Activated CD4-positive, alpha-beta T cell treated with anti-CD3 and anti-CD28 coated beads, Interleukin-2, Interleukin-4, amounts not matched to agents 100 ng/mL and 50 ng/mL, durations not matched to agents 16 hours and 8 hours (primary cell): ENCODE measurements around the gene MLLT10.
"Not testable (repeated sequence)": the region's sequence is repeated elsewhere in the genome, so short reads cannot be mapped to it uniquely, and the experiment has no call there.

Source experiments
- DNase-seq: peaks from one replicate; pipeline ENCODE4 v3.0.0-alpha.2; 2020; ENCODE audit warnings: low spot score

MLLT10 gene

GRCh38 chr10:21700474-21700873 is 166.4 kb downstream of the MLLT10 start:
- DNase-seq: no peak

DNA sequence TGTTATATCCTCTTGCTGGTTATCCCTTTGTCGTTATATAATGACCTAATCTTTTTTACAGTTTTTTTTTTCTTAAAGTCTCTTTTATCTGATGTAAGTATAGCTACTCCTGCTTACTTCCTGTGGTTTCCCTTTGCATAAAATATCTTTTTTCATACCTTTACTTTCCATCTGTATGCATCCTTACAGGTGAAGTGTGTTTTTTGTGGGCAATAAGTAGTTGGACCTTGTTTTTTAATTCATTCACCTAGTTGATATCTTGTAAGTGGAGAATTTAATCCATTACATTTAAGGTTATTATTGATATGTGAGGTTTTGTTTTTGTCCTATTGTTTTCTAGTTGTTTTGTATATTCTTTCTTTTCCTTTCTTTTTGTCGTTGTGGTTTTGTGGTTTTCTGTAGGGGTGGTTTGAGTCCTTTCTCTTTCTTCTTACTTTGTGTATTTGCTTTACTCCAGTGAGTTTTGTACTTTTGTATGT is 168.6 kb downstream of the MLLT10 start:
- peak; percentile 39 for DNase-seq

DNA sequence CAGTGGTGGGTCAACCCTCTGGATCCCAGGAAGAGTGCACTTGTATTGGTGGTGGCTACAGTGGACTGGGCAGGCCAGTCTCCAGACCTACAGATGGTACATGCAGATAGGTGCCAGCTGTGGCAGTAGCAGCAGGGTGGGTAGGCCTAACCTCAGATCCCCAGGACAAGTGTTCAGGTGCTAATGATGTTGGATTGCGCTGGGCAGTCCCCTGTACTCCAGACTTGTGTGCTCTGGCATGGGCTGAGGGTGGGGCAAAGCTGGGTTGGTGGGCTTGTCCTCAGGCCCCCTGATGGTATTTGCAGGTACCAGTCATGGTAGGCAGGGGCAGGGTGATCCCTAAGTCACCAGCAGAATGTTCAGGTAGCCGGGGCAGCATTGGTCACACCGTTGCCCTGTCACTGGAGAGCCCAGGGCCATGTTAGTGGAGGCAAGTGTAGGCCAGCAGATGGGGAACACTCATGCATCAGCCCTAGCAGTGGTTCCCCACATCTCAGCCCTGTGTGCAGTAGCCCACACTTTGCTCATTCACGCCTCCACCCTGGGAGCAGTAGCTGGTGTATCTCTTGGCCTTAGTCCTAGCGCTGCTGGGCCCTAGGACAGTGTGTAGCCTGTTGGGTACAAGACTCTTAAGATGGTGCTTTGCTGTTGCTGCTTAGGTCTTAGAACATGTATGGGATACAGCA is 171.3 kb downstream of the MLLT10 start:
- no peak for DNase-seq

GRCh38 chr10:21705828-21706176 is 171.8 kb downstream of the MLLT10 start:
- DNase-seq: no peak

GRCh38 chr10:21707498-21707897 is 173.5 kb downstream of the MLLT10 start:
- no peak for DNase-seq

- no peak for DNase-seq
Measured at GRCh38 chr10:21712975-21713374, 178.9 kb downstream of the MLLT10 start.

GRCh38 chr10:21715531-21716195 is 181.6 kb downstream of the MLLT10 start:
- DNase-seq: no peak

DNA sequence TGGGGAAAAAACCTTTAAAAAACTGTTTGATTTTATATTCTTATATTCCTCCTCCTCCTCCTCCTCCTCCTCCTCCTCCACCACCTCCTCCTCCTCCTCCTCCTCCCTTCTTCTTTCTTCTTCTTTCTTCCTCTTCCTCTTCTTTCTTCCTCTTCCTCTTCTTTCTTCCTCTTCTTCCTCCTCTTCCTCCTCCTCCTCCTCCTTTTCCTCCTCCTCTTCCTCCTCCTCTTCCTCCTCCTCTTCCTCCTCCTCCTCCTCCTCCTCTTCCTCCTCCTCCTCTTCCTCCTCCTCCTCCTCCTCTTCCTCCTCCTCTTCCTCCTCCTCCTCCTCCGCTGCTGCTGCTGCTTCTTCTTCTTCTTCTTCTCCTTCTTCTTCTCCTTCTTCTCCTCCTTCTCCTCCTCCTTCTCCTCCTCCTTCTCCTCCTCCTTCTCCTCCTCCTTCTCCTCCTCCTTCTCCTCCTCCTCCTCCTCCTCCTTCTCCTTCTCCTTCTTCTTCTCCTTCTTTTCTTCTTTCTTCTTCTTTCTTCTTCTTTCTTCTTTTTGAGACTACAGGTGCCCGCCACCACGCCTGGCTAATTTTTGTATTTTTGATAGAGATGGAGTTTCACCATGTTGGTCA is 183.5 kb downstream of the MLLT10 start:
- not testable (repeated sequence) for DNase-seq

- no peak for DNase-seq
Measured at GRCh38 chr10:21719502-21719901, 185.5 kb downstream of the MLLT10 start.

DNA sequence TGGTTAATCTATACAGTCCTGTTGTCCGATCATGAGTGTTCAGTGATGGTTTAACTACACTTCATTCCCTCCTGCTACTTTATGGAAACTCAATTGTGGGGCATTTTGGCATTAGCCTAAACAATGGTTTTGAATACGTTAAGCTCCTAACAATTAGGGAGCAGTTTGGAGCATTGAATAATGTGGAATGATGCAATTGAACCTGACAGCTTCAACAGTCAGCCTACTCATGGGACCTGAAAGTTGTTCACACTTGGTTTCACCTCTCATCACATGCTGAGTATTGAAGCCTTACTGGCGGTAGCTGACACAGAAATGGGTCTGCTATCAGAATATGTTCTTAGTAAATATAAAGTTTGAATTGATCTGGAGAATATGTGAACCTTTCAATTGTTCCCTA is 186.1 kb downstream of the MLLT10 start:
- no peak for DNase-seq

- DNase-seq: no peak
Measured at GRCh38 chr10:21721000-21721665, 187.1 kb downstream of the MLLT10 start.

DNA sequence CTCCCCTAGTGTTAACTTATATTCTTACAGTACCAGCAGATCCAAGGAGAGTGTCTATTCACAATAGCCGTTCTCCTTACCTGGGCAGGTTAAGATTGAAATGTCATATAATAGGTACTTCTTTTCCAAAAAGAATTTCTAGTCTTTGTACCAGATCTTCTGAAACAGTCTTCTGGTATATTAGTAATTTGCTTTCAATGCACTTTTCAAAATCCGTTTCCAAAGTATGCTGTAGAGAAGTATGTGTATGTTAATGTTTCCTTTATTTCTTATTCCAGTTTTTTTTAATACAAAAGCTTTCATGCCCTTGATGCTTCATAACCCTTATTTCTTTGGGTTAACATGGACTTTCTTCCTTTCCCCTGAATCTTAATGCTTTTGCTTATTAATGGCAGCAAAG is 188.2 kb downstream of the MLLT10 start:
- no peak for DNase-seq

GRCh38 chr10:21724020-21724589 is 190.1 kb downstream of the MLLT10 start:
- DNase-seq: no peak

DNA sequence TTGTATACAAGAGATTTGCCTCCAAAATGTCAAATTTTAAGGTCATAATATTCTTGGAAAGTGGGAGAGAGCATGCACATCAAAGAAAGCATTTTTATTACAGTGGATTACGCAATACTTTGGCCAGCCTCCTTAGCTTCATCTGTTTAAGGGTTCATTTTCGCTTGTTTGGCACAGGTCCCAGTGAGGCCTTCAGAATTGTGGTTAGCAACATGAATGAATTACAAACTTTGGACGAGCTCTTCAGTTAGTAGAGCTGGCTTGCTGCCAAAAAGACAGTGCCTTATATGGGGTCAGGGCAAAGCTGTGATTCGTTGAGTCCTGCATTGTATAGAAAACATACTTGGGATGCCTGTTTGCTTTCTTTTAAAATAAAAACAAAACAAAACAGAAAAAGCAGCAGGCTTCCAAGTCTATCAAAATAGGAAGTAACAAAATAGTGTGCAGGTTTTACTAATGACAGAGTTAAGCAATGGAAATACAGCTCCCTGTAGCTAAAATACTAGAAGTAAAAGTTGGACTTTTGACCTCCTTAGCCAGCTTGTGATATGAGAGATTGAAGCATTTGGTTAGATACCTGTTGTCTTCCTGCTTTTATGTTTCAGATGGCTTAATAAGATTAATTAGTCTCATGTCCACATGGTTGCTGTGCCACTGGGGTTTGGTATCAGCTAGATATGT is 190.8 kb downstream of the MLLT10 start:
- DNase-seq: peak; percentile 51

- no peak for DNase-seq
Measured at GRCh38 chr10:21726601-21727225, 192.7 kb downstream of the MLLT10 start.

DNA sequence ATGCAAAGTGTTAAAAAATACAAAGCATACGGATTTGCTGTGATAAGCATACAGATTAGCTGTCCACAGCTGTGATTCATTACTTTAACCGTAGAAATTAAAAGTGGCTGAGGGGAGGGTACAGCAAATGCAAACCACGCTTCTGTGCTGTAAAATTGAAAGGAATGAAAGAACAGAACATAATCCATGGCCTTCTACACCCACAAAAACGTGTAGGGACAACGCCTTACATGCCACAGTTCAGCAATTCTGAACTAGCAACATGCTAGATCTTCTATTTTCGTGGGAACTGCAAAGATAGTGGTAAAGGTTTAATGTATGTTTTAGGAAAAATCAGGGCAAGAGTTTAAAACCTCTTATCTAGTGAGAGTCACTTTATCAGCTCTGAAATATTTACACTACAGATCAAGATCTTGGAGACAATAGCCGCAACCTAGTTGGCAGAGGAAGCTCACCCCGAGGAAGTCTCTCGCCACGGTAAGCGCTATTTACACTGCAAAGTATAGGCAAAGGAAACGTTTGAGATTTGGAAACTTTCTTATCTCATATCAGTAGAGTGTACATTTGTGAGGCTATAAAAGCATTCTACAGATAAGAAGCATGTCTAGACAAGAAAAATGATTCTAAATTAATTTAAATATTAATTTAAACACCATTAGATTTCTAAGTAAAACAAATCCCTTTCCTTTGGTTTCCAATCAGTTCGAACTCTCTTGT is 193.6 kb downstream of the MLLT10 start:
- no peak for DNase-seq

DNA sequence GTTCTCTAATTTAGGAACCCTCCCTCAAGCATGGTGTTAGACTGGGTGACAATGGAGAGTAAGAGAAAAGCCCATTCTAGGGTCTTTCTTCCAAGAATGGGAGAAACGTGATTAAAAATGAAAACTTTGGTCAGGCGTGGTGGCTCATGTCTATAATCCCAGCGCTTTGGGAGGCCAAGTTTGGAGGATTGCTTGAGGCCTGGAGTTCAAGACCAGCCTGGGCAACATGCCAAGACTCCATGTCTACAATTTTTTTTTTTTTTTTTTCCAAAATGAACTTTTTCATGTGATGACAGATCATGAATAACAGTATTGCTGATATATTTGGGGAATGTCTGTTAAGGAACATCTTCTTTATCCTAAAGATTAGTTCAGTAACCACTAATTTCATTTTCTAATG is 194.6 kb downstream of the MLLT10 start:
- no peak for DNase-seq

DNA sequence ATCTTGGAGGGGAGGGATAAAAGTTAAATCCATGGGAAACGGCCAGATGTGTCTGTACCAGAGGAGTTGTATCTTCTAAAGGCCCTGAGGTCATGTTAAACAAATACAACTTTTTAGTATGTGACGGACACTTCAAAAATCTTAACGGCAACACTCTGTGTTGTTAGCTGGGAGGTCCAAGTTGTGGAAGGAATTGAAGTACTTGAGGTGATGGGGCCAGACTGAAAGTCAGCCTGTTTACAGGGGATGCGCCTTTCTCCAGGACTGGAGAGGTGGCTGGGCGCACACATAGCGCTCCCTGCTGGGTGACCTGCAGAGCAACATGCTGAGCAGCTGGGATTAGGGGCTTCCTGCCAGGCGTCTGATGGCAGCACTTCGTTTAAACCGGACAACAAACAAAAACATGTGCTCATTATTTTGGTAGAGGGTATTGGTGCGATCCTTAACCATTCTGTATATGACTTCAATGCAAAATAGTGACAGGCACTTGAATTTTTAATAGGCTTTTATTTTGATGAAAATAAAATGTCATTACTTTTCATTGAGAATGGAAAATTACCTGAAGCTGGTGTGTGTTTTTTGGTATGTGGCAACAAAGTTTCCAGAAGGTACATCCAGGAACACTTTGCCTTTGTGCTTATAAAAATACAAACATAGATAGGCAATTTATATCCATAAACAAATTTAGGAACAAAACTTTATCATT is 198.2 kb downstream of the MLLT10 start:
- peak; percentile 40 for DNase-seq

- no peak for DNase-seq
Measured at GRCh38 chr10:21733710-21734109, 199.7 kb downstream of the MLLT10 start.

- DNase-seq: no peak
Measured at GRCh38 chr10:21737106-21737505, 203.1 kb downstream of the MLLT10 start.
